ENCODE measurements around the gene NEK3.
"Not testable (repeated sequence)": the region's sequence is repeated elsewhere in the genome, so short reads cannot be mapped to it uniquely, and the experiment has no call there.

Gene NEK3, protein sequence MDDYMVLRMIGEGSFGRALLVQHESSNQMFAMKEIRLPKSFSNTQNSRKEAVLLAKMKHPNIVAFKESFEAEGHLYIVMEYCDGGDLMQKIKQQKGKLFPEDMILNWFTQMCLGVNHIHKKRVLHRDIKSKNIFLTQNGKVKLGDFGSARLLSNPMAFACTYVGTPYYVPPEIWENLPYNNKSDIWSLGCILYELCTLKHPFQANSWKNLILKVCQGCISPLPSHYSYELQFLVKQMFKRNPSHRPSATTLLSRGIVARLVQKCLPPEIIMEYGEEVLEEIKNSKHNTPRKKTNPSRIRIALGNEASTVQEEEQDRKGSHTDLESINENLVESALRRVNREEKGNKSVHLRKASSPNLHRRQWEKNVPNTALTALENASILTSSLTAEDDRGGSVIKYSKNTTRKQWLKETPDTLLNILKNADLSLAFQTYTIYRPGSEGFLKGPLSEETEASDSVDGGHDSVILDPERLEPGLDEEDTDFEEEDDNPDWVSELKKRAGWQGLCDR

DNA sequence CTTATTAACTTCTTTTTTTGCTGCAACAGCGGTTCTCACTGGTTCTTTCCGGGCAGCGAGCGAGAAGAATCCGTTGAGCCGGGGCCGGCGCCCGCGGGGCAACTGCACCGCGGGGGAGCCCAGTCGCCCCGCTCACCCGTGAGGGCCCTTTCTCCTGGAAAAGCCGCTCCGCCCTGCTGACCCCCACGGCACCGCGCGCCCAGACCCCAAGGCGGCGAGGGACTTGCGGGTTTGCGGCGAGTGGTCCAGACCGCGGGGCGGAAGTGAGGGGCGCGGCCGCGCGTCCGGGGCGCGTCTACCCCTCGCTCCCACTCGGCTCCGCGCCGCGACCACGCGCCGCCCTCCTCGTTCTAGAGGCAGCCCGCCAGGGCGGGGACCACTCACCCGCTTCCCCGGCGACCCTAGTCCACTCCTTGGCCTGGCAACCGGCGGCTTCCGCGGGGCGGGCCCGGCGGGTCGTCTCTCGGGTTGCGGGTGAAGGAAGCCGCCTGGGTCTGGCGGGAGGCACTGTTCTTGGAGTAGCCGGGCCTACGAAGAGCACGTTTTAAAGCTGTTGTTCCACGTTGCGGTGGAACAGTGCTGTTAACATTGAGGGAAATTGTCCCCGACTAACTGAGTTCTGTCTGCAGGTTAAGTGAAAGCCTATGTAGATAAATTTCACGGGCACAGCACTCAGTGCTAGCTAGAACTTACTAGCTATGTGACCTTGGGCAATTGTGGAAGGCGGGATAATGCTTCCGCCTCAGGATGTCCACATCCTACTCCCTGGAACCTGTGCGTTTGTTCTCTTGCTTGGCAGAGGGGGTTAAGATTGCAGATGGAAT, at the start of gene NEK3:
Gene NEK3 (minus strand): TSS at position 439 of the 824 bp plus-strand sequence. CDS start 3,406 bp downstream, outside the sequence.
- no peak for FAIRE-seq

DNA sequence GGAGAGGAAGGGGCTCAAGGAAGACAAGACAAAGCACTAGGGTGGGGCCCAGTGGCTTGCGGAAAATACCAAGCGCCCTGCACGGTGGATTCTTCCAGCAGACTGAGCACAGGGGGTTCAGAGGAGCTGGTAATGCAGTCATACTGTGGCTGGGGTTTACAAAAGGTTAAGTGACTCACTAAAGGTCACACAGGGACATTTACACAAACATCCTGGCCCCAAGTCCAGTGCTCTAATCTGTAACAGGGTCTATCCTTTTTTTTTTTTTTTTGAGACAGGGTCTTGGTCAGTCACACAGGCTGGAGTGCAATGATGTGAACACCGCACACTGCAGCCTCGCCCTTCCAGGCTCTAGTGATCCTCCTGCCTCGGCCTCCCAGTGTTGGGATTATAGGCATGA, 49.0 kb upstream of the NEK3 start:
- FAIRE-seq, result not testable (repeated sequence)

DNA sequence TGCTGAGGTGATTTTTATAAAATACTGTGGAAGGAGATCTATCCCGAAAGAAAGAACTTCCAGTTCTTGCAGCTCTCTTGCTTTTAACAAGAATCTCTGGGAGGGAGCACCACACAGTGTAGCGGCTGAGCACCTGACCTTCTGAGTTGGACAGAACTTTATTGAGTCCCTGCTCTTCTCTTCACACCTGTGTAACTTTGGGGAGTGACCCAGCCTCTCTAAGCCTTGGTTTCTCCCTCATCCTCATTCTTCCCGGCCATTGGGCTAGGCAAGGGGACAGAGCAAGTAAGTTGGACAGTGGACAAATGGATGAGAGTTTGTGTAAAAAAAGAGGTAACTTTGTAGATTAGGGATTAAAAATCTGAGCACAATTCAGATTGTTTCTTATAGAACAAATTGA, 48.5 kb upstream of the NEK3 start:
- not testable (repeated sequence) for FAIRE-seq

DNA sequence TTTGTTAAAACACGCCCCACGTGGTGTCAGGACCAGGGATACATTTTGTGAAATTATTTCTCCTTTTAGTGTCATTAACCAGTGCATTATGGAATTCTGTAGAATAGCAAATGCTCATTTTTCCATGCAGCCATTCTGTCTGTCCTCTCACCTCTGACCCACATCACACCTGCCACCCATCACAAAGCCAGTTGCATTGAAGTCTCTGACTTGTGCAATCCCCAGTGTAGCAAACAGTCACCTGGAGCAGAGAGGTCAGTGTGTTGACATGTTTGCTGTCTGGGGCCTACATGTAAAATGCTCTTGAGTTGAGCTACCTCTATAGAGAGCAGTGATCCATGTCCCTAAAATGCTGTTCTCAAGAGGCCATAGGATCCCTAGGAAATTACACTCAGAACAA, 47.9 kb upstream of the NEK3 start:
- FAIRE-seq, result not testable (repeated sequence)

DNA sequence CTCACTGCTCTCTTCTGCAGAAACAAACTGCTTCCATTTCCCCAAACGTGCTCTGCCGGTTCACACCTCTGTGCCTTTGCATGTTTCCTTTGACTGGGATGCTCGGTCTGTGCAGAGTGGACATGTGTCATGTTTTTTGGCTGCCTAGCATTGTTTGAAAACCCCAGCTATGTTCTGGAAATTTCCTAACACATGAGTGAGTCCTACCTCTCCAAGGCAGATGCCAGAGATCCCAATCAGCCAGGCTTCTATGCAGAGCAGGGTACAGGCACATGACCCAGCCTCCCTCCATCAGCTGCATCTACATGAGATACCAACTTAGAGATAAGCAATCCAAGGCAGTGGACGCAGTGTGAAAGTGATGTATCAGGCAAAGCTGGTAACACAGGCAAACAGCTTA, 45.1 kb upstream of the NEK3 start:
- FAIRE-seq, result not testable (repeated sequence)

DNA sequence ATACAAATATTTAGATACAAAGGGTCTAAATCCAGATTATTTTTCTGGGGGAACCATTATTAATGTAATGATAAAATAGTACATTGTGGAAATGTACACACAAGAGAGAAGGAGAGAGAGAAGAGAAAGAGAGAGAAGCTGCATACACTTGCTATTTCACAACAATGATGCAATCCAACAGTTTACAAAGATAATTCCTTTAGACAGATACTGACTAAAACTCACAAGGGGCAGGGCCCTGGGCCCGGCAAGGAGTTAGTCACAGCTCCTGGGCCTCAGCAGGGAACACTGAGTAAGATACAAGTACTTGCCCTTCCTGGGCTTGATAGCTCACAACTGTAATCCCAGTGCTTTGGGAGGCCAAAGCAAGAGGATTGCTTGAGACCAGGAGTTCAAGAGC, 44.5 kb upstream of the NEK3 start:
- not testable (repeated sequence) for FAIRE-seq

DNA sequence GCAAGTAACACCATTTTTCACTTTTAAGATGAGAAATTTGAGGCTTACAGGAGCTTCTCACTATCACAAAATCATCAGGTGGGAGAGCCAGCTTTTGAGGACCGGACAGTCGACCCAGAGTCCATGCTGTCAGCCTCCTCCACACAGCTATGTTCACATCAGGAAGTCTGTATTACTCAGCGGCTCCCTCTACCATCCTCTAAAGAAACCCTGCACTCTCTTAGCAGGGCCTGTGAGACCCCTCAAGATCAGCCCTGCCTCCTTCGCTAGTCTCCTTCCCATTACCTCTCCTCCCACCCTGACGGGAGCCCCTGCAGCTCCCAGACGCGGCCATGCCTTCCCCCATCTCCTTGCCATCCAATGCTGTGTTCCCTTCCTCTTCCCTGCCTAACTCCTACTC, 43.1 kb upstream of the NEK3 start:
- not testable (repeated sequence) for FAIRE-seq

DNA sequence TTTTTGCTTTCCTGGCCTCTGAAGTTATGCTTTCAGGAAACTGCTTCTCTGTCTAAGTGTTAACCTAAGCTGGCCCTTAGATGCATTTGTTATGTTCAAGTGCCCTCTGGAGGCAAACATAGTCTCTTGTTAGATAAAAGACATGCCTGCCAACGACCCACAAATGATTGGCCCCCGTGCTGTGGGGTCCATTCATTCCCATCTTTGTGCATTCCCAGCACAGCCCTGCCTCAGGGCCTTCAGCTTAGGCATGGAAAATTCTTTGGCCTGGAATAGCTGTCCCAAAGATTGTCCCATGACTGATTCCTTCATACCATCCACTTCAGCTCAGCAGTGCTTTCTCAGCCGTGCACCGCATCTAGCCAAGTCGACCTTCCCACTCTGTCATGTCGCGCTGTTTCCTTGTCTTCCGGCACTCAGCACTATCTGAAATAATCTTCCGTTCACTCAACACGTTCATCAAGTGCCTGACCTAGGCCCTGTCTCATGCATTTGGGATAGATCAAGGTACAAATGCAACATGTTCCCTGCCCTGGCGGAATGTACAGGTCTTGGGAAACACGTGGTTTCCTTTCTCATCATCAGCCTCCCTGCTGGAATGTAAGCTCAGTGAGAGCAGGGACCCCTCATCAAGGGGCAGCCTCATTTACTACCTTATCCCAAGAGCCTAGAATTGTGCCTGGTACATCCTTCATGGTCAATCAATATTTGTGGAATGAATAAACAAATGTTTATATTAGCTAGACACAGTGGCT, 42.2 kb upstream of the NEK3 start:
- peak; percentile 72 for FAIRE-seq

DNA sequence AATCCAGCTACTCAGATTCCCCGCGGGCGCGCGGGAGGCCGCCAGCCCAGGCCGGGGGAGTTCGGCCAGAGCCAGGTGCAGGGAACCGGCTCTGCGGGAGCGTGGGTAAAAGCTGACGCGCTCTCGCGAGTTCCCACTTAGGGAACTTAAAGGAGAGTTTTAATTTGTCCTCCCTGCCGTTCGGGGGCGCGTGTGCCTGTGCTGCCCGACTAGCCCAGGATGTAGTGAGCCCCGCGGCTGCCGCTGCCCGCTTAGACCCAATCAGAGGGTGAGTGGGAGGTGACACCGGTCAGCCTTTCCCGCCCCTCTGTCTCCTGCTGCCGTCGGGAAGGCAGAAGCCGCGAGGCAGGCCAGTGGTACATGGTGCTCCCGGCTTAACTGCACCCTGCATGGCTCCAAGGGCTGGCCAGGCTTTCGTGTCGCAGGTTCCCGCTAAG, 36.0 kb upstream of the NEK3 start:
- no peak for FAIRE-seq

DNA sequence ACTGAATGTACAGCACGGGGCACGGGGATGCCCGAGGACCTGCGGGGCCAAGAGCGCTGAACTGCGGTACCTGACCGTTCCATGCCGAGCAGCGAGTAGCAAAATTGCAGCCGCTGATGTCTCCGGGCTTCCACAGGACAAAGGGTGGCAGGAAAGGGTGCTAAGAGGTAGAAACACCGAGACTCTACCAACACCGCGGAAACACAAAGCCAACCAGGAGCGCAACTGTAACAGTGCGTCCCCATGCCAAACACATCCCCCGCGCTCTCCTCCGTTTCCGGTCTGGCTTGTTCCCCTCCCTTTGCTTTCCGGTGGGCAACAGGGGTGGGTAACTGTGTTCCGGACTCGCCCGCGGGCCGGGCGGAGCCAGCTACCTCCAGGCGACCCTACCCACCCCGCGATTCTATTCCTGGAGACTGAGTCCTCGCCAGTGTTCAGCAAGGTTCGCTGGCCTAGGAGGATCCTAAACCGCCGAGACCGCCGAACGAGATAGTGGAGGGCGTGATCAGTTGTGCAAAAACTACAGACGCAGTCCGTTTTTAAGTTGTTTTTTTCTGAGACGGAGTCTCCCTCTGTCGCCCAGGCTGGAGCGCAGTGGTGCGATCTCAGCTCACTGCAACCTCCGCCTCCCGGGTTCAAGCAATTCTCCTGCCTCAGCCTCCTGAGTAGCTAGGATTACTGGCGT, 34.9 kb upstream of the NEK3 start:
- FAIRE-seq, result no peak

DNA sequence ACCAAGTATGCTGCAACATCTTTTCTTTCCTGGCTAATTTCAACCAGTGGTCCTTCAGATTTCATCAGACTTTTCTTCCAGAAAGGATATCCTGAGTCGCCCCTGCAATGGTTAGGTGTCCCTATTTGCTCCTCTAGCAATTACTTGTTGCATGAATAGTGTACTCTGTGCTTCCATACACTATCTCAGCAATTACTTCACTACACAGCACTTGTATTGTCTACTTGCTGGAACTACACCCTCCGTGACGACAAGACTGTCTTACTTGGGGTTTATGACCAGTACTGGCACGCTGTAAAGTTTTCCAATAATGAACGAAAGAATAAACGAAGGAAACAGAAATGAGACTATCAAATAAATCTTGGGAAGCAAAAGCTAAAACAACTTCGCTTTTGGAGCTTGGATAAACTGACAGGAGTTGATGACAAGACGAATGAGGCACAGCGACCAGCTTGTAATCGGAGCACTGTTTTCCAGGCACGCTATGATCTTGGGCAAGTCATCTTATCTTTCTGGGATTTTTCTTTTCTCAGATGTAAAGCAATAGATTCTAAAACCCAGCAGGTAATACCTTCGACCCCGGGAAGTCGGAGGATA, 34.3 kb upstream of the NEK3 start:
- not testable (repeated sequence) for FAIRE-seq

DNA sequence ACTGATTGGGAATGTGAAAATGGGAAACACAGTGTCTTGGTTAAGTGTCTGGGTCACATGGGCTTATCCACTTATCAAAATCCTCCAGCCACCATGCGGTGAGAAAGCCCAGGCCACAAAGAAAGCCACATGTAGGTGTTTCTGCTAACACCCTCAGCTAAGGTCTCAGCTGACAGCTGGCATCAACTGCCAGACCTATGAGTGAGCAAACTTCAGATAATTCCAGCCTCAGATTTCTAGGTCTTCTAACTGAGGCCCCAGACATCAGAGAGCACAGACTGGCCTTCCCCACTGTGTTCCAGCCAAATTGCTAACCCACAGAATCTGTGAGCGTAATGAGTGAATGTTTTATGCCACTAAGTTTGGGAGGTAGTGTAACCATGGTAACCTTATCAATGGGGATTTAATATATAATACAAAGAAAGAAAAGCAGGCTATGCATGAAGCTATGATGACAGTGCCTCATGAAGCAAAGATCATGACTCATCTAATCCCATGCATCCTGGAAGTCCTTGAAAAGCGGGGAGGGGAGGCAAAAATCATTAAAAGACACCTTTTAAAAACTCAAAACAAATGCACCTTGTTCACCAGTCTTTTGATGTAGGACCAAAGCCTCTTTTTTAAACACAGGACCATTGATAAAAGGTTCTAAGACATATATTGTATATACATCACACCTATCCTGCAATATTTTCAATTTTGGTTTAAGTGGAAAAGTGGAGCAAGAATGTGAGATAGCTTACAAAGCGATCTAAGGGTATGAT, 28.2 kb upstream of the NEK3 start:
- FAIRE-seq, result not testable (repeated sequence)

DNA sequence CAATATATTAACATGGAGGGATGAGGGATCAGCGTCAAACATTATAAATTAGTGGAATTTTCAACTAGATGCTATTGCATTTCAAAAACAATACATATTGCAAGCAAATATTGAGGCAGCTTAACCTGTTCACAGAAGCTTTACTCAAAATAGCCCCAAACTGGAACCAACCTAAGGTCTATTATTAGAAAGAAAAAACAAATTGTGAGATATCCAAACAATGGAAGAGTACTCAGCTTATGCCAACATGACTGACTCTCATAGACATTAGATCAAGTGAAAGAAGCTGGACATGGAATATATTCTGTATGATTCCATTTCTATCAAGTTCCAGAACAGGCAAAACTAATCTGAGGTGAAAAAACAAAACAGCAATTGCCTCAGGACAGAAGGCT, 27.6 kb upstream of the NEK3 start:
- FAIRE-seq, result no peak

DNA sequence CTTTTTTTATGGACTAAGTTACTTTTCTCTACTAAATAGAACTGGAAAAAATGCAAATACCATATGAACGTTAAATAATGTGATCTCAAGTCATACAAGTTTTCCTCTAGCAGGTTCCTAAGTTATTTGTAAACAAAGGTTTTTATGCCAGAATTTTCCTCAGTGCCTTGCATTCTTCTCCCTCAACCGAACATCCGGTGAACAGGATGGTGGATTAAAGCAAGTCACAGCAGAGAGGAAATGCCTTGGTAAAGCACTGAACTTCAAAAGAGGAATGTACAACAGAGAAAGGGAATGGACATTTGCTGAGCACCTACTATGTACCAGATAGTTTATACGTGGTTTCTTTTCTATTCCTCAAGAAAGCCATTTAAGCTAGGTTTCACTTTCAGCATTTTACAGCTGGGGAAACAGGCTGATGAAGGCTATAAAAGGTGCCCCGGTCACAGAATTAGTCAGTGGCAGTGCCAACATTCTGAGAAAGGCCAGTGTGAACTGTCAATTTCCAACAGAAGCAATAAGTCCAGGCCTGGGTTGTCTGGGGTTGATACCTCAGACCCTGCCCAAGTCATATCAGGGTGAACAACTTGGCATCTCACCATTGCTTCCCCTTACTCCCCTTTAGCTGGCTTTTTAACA, 22.0 kb upstream of the NEK3 start:
- not testable (repeated sequence) for FAIRE-seq

DNA sequence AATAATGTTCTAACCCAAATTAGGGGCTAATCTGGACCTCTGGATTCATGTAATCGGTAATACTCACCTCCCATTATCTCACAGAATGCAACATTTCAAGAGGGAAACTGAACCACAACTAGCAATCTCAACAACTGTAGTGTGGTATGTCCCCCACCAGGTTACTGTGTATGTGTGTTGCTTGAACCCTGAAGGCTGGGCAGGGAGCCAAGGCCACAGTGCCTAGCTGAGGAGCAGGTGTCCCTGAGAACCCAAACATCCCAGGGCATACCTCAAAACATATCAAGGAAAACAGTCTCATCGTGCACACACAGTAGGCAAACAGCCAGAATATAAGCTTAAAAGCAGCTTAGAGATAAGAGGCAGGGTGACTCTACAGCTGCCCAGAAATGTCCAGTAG, 20.5 kb upstream of the NEK3 start:
- FAIRE-seq, result no peak

DNA sequence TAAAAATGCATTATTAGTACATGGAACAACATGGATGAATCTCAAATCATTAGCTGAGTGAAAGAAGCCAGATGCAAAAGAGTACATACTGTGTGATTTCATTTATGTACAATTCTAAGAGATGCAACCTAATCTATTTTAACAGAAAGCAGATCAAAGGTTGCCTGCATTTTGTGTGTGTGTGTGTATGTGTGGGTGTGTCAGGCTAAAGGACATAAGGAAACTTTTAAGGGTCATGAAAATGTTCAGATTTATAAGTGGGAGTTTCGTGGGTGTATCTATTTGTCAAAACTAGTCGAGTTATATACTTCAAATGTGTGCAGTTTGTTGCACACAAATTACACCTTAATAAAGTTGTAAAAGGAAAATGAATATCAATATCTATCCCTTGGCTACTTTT, 17.9 kb upstream of the NEK3 start:
- no peak for FAIRE-seq

DNA sequence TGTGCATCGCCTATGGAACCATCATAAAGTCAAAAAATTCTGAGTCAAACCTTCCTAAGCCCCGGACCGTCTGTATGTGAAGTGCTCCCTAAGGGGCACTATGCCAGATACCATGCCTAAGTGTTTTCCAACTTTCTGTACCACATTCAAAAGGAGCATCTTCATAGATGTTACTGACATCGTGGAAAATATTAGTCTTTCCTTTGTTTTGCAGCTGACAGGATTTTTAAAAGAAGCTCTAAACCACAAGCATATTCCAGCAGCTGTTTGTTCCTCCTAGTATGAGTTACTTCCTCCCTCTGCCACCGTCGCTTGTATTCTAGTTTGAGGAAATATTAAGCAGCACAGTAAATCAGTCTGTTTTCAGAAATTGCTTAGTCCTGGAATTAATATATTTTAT, 14.6 kb upstream of the NEK3 start:
- not testable (repeated sequence) for FAIRE-seq

DNA sequence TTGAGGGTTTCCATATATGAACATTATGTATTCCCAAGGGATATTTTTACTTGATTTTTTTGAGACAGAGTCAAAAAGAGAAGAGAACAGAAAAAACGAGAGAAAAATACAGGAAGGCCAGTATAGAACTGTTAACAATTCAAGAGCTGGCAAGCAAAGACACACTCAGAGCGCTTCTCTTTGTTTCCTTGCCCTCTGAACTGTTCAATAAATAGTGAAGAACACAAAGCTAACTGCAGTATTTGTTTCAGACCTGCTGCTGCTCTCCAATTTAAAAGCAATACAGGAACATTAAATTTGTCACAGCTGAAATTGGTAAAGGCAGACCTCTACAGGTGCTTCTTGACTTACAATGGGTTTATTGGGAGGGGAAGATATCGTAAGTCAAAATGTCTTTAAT, 14.0 kb upstream of the NEK3 start:
- FAIRE-seq, result no peak

DNA sequence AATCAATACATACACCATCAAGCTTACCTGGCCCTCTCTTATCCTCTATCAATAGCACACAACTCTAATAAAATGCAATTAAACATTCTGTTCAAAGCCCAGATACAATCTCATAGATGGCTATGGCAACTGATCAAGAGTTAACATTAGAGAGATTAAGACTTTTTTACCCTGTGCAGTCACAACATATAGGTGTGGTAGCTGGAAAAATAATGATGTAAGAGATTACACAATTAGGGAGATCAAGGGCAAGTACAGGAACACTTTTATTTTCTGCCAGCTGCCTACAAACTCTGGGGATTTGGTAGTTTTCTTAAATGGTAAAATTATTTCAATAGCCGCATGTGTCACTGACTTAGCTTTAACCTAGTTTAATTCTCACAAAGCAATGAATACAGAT, 12.3 kb upstream of the NEK3 start:
- FAIRE-seq, result not testable (repeated sequence)

DNA sequence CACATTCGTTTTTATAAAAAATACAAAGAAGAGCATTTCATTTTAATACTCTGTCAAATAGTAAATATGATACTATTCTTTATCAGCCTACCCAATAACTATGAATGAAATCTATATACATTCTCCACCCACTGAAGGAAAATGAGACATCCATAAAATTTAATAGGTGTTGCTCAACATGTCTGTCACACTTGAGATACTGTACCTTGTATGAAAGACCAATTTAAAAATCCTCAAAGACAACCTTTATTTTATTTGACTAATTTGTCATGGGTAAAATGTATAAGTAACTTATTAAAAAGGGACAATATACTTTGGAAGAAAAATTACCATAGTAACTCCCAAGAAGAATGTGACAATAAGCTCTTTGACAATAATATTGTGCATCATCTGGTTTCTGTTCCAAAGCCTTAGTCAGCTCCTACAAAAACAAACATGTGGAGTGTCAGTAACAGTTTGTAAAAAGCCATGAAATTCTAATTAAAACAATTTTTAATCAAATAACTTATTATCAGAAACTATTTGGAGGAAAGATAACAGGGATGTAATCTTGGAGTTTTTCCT, 11.5 kb upstream of the NEK3 start:
- FAIRE-seq, result not testable (repeated sequence)

Data from G401.6 (cell line).